Fibroblast of villous mesenchyme (primary cell): ENCODE data around the gene IZUMO4. TPM values are rescaled to one million over a fixed set of nuclear protein-coding genes. Genes with fewer than 3 reads are reported as not detected.

Experiments used
- DNase-seq: peaks from one replicate; pipeline ENCODE4 v3.0.0-alpha.2; 2010; ENCODE audit warnings: low read depth
- H3K4me3 ChIP-seq: 2 replicates; pipeline ENCODE4 v1.5.1; 2011; ENCODE audit warnings: low read depth, mild to moderate bottlenecking, low read length
- total RNA-seq: library from RNA; depleted of rRNA; stranded (reverse); fragments of >200 nt; gene quantifications from 2 replicates; pipeline ENCODE4 v1.2.3, GENCODE V29; 2012
- TF ChIP-seq, protein P1 (sequence below): IDR thresholded peaks from 2 replicates; pipeline ENCODE4 v1.5.1; 2012; ENCODE audit warnings: low read depth, mild to moderate bottlenecking, low read length; ENCODE audit not compliant: insufficient read depth

The IZUMO4 gene
- total RNA-seq, 1 donor, result 1.3 TPM

DNA sequence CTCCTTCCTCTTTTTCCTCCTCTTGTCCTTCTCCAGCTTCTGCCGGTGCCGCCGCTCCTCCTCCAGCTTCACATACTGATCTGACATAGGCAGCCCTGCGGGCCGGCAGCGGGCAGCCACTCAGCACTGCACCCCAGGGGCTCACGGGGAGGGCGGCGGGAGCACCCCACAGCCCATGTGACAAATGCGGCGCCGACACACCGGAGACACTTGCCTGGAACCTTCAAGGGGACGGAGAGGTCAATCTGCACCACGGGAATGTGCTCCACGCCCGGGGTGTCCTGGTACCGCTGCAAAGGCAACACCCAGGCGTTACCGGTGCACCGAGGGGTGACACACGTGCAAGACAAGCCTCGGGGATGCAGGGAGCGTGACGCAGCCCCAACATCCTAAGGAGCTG lies 18.6 kb downstream of the IZUMO4 start:
- TF ChIP-seq, protein P1, sequence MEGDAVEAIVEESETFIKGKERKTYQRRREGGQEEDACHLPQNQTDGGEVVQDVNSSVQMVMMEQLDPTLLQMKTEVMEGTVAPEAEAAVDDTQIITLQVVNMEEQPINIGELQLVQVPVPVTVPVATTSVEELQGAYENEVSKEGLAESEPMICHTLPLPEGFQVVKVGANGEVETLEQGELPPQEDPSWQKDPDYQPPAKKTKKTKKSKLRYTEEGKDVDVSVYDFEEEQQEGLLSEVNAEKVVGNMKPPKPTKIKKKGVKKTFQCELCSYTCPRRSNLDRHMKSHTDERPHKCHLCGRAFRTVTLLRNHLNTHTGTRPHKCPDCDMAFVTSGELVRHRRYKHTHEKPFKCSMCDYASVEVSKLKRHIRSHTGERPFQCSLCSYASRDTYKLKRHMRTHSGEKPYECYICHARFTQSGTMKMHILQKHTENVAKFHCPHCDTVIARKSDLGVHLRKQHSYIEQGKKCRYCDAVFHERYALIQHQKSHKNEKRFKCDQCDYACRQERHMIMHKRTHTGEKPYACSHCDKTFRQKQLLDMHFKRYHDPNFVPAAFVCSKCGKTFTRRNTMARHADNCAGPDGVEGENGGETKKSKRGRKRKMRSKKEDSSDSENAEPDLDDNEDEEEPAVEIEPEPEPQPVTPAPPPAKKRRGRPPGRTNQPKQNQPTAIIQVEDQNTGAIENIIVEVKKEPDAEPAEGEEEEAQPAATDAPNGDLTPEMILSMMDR, result no peak
- no peak overlapping the region for H3K4me3 ChIP-seq
- no peak for DNase-seq

DNA sequence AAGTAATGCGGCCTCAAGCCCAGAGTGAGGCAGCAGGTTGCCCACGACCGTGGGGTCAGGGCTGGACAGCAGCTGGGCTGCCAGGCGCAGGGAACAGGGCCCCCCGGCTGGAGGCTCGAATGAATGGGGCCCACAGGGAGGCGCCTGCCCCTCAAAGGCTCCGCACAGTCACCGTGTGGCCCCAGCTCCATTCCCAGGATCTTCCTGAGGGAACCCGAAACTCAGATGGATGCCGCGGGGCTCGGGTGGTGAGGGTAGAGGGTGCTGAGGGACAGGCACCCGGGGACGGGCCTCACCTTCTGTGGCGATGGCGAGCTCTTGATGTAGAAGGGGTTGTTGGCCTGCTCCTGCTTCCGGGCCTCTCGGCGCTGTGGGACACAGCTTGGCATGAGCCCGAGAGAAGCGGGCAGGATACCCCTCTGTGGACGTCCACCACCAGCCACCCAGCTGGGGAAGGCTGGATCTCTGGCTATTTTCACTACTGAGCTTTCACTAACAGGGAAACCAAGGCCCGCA lies 19.3 kb downstream of the IZUMO4 start:
- no peak for DNase-seq
- TF ChIP-seq, protein P1, result no peak
- H3K4me3 ChIP-seq, result no peak overlapping the region

DNA sequence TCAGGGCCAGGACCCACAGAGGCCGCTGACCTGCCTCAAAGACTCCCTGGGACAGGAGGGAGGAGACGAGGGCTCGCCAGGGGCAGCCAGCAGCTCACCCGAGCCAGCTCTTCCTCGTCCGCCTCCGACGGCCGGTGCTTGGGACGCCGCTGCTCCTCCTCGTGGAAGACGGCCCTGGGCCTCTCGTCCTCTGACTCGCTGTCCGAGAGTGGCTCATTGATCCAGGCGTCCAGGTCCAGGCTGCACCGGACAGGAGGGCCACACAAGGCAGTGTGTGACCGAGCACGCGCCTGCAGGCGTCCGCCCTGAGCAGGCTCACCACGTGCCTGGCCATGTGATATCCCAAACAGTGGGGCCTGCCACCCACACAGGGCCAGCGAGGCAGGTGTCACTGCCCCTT lies 19.8 kb downstream of the IZUMO4 start:
- H3K4me3 ChIP-seq, result no peak overlapping the region
- TF ChIP-seq, protein P1, result no peak
- DNase-seq, result no peak

DNA sequence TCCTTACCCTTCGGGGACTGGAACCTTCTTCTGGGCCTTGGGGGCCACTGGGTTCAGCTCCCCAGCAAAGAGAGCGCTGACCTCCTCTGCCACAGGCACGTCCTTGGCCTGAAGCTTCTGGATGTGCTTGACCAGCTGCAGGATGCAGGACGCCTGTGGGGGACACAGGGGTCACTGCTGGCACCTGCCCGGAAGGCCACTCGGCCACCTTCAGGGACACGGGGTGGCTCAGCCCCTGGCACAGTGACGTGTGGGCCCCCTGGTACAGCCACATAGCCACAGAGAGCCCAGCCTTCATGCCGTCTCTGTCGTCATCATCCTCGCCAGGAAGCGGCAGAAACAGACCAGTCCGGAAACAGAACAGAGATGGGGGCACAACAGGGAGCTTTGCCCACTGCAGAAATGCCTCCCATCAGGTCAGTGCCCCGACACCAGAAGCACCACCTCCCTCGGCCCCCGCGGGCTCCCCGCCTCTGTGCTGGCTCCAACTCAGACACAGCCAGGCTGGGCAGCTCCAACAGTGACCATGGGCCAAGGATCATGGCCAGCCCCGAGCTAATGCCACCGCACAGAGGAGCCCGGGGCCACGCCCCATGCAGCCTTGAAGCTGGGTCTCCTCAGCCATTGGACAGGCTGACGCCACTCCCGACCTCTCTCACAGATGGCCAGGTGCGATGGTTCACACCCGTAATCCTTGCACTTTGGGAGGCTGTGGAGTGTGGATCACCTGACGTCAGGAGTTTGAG lies 20.7 kb downstream of the IZUMO4 start:
- H3K4me3 ChIP-seq, result no peak overlapping the region
- TF ChIP-seq, protein P1, result no peak
- no peak for DNase-seq

DNA sequence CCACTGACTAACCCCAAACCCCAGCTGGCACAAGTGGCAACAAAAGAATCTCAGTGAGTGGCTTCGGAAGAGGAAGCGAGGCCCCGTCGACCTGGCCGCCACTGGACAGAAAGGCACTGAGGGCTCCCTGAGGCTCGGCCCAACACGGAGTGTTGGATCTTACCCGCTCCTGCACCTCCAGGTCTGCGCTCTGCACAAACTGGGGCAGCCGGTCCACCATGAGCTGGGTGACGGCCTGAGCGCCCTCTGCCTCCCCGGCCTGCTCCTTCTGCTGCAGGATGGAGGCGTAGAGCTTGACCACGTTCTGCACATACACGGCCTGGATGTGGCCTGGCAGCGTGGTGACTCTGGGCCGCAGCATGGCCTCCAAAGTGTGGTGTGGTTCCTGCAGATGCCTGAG lies 21.7 kb downstream of the IZUMO4 start:
- no peak for DNase-seq
- TF ChIP-seq, protein P1, result no peak
- no peak overlapping the region for H3K4me3 ChIP-seq

DNA sequence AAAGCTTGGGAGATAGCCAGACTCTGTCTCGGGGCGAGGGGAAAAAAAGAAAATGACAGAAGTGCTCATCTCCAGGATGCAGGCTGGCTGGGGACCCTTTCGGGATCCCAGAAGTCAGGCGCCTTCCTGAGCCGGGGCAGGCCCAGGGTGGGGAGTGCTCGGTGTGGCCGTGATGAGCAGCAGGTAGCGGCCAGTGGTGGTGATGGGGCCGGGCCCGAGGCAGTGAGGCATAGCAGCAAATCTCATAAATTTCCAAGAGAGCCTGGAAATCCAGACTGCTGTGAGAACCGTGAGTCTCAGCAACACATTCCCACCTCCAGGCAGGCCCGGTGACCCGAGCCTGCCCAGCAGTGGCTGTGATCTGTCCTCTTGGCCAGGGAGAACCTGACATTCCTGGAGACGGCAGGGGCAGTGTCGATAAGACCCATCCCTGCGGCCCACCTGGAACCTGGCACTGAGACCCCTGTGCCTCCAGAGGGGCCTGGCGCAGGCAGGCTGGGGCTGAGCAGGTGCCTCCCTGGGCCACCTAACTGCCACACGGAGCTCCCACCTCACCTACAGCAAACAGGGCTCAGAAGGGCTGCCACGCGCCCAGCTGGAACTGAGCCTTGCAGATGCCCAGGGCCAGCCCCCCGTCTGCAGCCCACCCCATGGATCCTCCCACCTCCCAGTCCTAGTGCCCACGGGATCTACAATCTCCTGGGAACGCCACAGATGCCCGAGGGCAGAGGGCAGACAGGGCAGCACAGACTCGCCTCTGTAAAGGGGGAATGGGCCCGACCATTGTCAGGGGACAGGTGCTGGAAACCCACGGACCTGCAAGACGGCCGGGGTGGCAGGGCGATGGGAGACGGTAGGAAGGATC lies 23.4 kb downstream of the IZUMO4 start:
- no peak for DNase-seq
- TF ChIP-seq, protein P1, result no peak

More for the DNA sequence above, 23.4 kb downstream of the IZUMO4 start:
- H3K4me3 ChIP-seq, result no peak overlapping the region
